GM19351 (cell line): ENCODE results near the gene EPHB2.

Experiments used
- ATAC-seq: cut with Tn5 transposase; IDR thresholded peaks from one replicate; pipeline ENCODE4 v1.9.1; 2021; ENCODE audit warnings: mild to moderate bottlenecking, moderate library complexity; ENCODE audit not compliant: unreplicated experiment

Gene EPHB2

DNA sequence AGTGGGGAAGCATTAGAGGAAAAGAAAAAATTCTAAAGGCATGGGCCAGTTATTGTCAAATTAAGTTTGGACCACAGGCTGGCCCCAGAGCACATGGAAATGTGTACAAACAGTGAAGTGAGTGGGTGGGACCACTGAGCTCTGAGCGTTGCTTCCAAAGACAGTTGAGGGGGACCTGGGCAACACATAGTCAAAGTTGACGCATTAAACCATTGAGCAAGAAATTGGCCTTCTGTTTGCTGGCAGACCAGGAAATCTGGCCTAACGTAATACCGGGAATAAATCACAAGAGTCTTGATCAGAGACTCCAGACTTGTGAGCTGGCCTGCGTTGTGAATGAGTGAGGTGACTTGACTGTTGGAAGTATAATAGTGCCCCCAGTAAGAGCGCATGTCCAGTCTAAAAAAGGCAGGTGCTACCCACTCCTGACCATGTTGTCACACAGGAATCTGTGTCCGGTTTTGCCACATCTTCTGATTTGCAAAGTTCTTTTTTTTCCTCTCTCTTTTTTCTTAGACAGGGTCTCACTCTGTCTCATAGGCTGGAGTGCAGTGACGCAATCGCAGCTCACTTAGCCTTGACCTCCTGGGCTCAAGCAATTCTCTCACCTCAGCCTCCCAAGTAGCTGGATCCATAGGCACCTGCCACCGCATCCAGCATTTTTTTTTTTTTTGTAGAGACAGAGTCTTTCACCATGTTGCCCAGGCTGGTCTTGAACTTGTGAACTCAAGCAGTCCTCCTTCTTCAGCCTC, 10.7 kb downstream of the EPHB2 start:
- ATAC-seq, result no peak

DNA sequence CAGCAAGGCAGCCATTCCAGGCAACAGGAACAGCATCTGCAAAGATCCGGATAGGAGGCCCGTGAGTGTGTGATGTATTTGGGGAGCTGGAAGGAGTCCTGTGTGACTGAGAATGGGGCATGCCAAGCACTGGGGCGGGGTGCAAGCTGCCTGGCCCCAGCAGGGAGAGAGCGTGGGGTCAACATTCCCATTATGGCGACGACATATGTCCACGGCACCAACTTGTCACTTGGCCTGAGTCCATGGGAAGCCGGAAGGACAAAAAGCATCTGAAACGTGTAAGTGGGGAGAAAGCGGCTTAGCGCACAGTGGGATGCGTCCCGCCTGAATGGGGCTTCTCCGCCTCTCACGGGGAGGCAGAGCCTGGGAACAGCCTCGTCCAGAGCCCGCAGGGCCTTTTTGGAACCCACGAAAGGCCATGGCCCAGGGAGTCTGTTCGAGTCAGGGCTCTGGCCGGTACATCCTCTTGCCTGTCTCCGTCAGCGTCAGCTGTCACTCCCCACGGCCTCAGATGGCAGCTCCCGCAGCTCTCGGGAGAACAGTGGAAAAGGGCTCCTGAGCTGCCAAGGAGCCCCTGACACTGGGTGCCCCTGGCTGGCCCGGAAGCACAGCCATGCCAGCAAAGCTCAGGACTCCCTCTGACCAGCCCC, 12.4 kb downstream of the EPHB2 start:
- ATAC-seq, result no peak

DNA sequence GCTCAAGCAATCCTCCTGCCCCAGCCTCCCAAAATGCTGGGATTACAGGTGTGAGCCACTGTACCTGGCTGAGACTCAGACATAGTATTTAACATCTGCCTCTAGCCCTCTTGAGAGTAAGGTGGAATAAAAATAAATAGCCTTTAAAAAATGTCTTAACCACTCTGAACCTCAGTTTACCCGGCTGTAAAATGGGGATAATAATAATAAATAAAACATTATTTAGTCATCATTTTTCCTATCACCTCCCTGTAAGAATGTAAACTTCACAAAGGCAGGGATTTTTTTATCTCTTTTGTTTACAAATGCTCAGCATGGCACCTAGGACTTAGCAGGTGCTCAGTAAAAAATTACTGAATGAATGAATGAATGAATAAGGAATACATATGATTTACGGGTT, 17.2 kb downstream of the EPHB2 start:
- ATAC-seq, result no peak

DNA sequence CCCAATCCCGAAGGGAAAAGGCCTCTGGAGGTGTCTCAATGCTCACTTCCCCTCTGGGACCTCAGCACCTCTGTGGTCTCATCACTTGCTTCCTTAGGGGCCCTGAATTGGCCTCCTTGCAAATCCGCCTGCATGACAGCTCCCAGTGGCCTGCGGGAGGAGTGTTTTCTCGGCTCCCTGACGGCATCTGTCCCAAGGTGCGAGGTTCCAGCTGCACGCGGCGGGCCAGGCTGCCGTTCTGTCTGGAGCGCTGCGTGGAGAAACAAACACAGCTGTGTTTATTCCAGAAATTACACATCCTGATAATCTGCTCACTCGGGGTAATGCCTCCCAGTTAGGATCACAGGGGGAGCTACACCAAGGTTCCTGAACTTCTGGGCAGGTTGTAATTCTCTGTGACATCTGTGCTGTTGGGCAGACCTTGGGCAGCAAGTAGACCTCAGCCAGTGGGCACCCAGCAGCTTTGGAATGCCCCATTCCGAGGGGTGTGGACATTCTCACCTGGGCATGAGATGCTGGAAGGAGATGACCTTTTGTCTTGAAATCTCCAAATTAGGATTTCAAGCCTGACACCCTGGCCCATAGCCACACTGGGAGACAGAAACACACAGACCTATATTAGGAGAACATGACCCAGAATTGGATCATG, 18.2 kb downstream of the EPHB2 start:
- ATAC-seq, result no peak

DNA sequence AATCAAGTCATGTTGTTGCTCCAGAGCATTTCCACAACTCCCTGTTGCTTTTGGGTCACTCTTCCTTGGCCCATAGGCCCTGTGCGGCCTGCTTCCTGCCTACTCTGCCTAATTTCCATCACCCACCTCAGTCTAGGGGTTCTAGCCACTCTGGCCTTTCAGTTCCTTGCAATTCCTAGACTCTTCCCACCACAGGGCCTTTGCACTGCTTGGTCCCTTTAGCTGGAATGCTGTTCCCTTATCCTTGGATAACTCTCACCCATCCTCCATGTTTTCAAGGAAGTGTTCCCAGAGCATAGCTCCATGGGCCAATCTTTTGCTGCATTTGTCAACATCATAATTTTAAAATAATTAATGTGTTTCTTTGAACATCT, 18.7 kb downstream of the EPHB2 start:
- no peak for ATAC-seq

DNA sequence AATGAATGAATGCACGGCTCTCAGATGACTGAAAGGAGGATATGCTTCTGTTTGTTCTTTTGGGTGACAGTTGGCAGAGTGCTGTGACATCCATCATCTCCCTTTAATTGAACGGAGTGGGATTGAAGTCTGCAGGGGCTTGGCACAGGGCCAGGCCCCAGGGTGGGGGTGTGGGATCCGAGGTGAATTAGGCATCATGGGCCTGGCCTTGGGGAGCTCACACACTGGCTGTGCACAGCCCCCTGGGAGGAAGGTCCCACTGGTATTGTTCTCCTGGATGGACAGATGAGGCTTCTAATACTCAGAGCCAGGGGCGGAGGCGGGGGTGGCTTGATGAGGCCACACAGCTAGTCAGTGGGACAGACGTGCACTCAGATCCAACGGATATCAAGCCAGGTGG, 19.3 kb downstream of the EPHB2 start:
- ATAC-seq, result no peak

DNA sequence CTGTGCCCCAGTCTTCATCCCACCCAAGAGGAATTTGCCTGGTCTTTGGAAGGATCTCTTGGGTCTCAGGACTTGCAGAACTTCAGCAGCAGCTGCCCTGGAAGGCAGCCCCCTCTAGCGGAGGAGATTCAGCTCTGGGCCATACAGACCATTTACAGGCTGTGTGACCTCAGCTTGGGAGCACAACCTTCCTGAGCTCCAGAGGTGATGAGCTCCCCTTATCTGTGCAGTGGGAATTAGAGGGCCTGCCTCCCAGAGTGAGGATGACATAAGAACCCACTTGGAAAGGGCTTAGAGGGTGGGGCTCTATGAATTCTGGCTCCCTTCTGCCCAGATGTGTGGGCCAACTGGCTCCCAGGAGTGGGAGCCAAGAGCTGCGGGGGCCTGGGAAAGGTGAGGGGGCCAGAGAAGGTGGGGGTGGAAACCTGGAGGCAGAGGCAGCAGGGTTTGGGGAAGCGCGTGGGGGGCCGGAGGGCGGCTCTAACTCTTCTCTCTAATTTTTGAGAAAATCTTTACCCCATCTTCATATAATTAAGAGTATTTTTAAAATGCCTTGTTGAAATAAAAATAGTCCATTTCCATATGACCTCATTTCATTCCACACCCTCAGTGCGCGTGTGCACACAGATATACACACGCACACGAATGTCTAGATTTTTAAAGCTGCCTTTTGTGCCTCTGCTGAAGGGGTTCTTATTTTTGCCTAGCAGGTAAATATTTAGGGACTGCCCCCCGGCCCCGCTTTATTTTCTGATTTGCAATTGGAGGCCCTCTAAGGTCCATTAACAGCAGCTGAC, 21.5 kb downstream of the EPHB2 start:
- no peak for ATAC-seq

DNA sequence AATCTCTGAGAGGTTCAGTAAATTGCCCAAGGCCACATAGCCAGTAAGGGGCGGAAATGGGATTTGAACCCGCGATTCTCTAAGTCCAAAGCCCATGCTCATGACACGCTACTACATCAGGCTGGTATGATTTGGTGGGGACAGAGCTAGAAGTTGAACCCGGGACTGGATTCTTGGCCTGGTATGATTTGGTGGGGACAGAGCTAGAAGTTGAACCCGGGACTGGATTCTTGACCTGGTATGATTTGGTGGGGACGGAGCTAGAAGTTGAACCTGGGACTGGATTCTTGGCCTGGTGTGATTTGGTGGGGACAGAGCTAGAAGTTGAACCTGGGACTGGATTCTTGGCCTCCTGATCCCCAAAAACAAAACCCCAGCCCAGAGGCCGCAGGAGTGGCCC, 23.0 kb downstream of the EPHB2 start:
- ATAC-seq, result no peak

DNA sequence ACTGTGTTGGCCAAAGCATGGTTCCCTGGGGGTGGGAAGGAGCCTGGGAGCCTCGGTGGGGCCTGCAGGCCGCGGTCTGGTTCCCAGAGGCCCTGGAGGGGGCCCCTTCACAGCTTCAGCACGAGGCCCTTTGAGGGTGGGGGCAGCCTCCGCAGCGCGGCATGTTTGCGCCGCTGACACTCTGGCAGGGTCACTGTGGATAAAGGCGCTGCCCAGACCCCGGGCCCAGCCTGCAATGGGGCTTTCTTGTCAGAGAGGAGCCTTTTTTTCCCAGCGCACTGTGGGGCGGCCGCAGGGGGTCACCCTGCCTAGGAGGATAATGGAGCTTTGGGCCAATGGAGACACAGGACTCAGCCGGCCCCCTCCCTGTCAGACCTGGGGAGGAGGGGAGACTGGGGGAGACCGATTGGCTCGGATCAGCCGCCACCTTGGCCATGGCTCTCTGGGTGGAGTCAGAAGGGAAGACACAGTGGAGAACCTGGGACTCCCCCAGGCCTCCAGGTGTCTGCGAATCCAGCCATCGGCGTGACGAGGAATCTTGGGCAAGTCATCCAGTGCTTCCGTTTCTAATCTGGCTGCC, 26.0 kb downstream of the EPHB2 start:
- no peak for ATAC-seq

DNA sequence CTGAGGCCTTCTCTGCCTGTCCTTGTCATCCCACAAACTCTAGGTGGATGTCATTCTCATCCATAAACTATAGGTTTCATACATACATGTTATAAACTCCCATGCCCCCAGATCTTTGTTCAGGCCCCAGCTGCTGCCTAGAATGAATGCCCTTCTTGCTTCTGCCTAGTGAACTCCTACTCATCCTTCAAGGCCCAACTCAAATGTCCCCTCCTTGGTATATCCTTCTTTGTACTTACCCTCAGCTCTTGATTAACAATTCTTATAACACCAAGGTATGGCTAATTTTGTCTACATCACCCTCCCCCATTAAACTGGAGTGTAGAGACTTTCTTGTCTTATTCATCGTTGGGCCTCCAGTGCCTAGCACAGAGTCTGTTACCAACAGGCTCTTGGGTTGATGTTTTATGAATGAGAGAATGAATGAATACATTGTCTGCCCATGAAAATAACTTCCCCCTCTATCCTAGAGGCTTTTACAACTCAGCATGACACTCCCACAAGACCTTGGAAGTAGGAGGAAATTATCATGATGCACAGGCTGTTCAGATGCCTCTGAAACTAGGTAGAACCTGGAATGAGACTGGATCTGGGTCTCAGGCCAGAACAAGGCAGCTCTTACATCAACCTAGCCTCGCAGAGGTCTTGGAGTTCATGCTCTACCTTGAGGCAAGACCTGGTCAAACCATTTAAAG, 26.9 kb downstream of the EPHB2 start:
- no peak for ATAC-seq

DNA sequence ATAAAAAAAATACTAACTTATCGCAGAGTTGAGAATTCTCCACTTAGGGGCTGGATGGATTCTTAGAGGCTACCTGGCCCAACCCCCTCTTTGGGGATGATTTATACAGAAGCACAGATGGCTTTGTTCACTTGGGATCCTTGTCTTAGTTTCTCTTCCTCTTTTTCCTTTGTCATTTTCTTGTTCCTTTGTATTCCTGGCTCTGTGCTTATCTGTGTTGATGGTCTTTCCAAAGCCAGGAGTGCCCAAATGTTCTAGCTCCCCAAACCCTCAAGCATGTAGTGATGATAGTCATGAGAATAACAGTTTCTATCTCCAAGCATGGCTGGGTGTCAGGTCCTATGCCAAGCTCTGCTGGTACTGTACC, 27.4 kb downstream of the EPHB2 start:
- no peak for ATAC-seq

DNA sequence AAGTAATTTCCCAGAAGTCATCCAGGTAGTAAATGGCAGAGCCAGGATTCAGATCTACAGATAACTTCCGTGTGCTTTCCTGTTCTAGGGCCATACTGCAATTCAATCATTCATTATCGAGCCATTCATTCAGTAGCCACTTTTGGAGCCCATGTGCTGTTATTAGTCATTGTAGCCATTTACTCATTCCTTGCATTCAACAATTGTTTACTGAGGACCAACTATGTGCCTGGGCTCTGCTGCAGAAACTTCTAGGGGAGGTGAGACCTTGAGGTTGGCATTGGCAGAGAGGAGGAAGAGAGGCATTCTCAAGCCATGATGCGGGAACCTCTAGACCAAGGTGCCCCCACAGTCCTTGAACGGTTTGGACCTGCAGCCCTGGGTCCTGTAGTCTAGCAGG, 27.9 kb downstream of the EPHB2 start:
- no peak for ATAC-seq

DNA sequence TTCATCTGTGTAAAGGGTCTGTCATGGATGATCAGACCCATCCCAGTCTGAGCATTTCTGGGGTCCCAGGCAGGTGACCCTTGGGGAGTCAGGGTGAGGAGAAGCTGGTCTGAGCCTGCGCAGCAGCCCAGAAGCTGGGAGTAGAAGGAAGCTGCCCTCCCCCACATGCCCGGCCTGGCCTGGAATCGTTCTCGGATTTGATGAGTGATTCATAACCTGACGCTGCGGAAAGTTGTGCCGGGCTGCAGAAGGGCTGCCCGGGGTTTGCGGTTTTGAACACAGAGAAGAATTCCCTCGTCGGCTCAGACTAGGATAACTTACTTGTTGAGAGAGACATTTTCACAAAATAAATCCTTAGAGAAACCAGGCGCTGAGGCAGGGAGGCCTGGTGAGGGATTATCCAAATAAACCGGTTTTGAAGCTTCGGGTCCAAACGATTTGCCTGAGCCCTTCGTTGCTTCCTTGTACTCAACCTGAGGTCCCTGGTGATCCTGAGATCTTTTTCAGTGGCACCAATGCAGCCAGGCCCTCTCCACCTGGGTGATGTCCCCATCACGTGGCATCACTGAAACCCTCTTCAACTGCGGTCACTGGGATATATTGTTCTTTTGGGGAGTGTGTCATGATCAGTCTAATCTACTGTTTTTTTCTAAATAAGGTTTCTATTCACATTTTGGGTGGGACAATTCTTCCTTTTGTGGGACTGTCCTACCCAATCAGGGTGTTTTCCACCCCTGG, 29.2 kb downstream of the EPHB2 start:
- no peak for ATAC-seq

DNA sequence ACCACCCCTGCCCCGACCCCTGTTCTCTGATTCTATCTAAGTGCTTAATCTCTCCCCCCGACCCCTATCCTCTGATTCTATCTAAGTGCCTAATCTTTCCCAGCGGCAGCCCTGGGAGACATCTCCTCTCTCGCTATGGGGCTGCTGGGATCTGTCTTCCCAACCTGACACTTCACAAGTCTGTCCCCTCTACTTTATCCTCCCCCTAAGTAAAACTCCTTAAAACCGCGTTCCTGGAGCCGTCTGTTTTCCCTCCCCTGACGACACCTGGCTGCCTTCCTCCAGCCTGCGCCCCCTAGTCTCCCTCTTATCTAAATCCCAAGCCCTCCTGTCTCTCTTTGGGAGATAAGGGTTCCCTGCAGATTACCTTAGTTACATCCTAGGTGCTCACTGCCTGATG, 30.5 kb downstream of the EPHB2 start:
- no peak for ATAC-seq

DNA sequence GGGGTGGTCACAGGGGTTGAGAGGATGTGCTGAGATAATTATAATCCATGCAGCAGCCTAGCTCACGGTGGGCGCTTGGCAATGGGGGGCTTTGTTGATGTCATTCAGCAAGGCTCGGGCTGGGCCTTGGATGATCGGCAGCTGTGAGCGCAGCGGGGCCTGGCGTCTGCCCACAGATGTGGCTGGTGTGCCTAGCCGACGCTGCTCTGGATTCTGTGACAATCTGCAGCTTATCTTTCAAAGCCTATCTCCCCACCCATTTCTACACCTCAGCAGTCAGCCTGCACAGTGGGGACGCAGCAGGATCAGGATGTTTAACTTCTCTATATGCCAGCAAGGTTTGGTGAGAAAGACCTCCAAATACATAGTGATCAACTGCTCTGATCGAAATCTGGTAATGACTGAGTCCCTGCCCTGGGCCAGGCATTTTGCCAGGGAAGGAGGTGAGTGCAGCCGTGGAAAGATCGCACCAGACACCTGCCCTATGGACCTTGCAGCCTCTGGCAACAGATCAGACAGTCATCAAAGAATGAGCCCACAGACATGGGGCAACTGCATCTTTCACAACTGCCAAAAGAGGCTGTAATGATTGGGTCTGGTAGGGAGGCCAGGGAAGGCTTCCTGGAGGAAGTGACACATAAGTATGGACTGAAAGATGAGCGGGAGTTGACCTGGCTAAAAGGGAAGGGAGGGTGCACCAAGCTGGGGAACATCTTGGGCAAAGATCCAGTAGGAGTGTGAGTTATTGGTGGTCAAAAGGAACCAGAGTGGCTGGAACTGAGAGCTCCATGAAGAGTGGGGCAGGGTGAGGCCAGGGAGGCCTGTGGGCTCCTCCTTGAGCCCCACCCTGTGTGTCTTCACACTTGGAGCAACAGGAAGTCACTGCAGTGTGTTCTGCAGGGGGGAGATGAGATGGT, 35.3 kb downstream of the EPHB2 start:
- no peak for ATAC-seq

DNA sequence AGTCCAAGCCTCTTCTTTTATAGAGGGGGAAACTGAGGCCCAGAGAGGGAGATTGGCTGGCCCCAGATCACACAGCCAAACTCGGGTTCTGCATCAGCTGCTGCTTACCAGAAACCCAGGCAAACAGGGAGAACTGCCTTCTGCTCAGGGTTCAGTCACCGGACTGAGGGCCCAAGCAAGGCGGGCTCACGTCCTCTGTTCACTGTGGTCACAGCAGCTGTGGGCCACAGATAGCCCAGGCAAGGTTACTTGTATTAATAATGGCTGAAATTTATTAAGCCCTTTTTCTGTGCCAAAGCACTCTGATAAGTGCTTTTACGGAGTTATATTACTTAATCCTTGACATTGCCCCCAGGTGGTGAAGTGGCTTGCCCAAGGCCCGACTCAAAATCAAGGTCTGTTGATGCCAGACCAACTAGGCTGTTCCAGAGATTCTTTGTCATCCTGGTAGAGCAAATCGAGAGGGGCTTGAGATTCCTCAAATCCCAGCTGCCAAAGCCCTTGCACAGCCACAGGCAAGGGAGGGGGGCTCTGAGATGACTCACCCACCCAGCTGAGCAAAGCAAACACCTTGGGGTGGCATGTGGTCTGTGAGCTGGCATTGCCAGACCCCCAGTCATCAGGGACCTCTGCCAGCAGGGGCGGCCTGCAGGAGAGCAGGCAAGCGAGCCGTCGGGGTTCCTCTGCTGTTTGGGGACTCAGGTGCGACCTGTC, 36.5 kb downstream of the EPHB2 start:
- ATAC-seq, result no peak

DNA sequence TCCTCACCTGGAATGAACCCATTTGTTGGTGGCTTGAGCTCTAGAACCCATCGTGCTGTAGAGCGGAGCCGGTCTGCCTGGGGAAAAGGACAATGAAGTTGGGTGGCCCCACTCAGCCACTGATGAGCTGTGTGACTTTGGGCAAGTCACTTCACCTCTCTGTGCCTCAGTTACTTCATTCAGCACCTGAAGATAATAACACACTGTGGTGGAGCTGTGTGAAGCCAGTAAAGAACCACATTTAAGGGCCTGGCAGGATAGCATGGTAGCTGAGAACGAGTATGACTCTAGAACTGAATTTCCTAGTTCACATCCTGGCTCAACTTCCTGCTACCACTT, 37.1 kb downstream of the EPHB2 start:
- no peak for ATAC-seq

DNA sequence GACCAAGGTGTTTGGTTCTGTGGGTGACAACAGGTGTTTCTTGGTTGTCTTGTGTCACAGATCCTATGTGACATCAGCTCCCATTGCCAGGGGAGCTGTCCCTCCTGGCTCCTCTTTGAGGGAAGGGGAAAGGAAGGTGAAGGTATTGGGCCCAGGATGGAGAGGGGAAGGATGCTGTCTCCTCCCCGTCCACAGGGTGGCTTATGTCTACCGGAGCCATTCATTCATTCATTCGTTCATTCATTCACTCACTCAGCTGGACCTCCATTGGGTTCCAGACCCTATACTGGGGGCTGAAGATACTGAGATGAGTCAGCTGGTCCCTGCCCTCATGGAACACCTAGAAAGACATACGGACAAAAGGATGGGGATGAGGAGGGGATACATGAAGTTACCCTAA, 38.9 kb downstream of the EPHB2 start:
- ATAC-seq, result no peak
